MCF 10A (cell line): ENCODE measurements around the gene GNB3. TPM values are rescaled to one million over a fixed set of nuclear protein-coding genes. Genes with fewer than 3 reads are reported as not detected.

Experiments used
- BruUV-seq: library from RNA; stranded (reverse); fragments of 400-500 nt; replicated peaks from 2 replicates; lab custom pipeline; 2021; lab: Mats Ljungman, UMichigan
- CTCF ChIA-PET: fragments of 300-600 bp; sonication (Branson Sonifier 250); formaldehyde crosslinking; extraction: SDS; loops from one replicate; lab custom pipeline; 2021; ENCODE audit warnings: antibody characterized with exemption, inconsistent platforms; lab: Yijun Ruan, JAX
- POLR2A ChIA-PET: fragments of 300-600, 350-650 bp; sonication (Branson Sonifier 250); formaldehyde crosslinking; extraction: SDS; loops from one replicate; lab custom pipeline; 2020; ENCODE audit warnings: antibody characterized with exemption, inconsistent platforms; lab: Yijun Ruan, JAX
- DNase-seq: peaks from one replicate; pipeline ENCODE4 v3.0.0-alpha.2; 2018; ENCODE audit not compliant: unreplicated experiment
- H3K27ac Mint-ChIP-seq: one replicate; pipeline ENCODE4 v1.8.0; 2022; ENCODE audit warnings: mild to moderate bottlenecking, low read depth, mixed read lengths; ENCODE audit not compliant: unreplicated experiment
- H3K27me3 Mint-ChIP-seq: one replicate; pipeline ENCODE4 v1.8.0; 2022; ENCODE audit warnings: mixed read lengths; ENCODE audit not compliant: insufficient read depth, unreplicated experiment
- H3K36me3 Mint-ChIP-seq: one replicate; pipeline ENCODE4 v1.8.0; 2022; ENCODE audit warnings: mild to moderate bottlenecking, moderate library complexity, mixed read lengths; ENCODE audit not compliant: insufficient read depth, unreplicated experiment
- H3K4me1 Mint-ChIP-seq: one replicate; pipeline ENCODE4 v1.8.0; 2022; ENCODE audit warnings: mixed read lengths; ENCODE audit not compliant: insufficient read depth, unreplicated experiment
- H3K4me3 Mint-ChIP-seq: one replicate; pipeline ENCODE4 v1.8.0; 2022; ENCODE audit warnings: mild to moderate bottlenecking, moderate library complexity, mixed read lengths; ENCODE audit not compliant: unreplicated experiment
- H3K9me3 Mint-ChIP-seq: one replicate; pipeline ENCODE4 v1.8.0; 2022; ENCODE audit warnings: mixed read lengths; ENCODE audit not compliant: unreplicated experiment
- CTCF ChIP-seq: fragments of 200-600 bp; IDR thresholded peaks from one replicate; pipeline ENCODE4 v1.8.0; 2022; ENCODE audit warnings: antibody characterized with exemption, mild to moderate bottlenecking; ENCODE audit not compliant: unreplicated experiment
- intact Hi-C: fragments of 100-400 bp; cut with micrococcal nuclease; formaldehyde crosslinking; loops from 2 replicates; pipeline ENCODE4 v1.14.1; 2022
- total RNA-seq: library from RNA; stranded (reverse); gene quantifications from 2 replicates; pipeline ENCODE4 v1.2.3, GENCODE V29; 2022

Gene GNB3
- total RNA-seq, 1 experiment from 2014 or later: not detected

DNA sequence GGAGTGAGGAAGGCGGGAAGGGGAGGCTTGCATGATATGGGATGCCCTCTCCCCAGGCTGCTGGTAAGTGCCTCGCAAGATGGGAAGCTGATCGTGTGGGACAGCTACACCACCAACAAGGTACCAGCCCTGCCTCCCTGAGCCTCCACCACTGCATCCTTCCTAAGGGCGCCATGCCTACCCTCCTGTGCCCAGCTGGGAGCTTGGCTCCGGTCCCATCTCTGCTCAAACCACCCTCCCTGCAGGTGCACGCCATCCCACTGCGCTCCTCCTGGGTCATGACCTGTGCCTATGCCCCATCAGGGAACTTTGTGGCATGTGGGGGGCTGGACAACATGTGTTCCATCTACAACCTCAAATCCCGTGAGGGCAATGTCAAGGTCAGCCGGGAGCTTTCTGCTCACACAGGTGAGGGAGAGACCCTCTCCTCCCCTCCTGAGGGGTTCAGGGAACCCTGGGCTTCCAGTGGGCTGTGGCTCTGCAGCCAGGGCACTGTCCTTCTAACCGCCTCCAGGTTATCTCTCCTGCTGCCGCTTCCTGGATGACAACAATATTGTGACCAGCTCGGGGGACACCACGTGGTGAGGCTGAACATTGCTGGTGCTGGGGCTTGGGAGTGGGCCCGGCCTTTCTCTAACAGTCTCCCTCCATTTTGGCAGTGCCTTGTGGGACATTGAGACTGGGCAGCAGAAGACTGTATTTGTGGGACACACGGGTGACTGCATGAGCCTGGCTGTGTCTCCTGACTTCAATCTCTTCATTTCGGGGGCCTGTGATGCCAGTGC, 2.6 kb downstream of the GNB3 start:
- Mint-ChIP-seq H3K27me3 (no peaks in the 10 kb centered on the region), H3K36me3 (no peaks in the 10 kb centered on the region), H3K9me3 (no peaks in the 10 kb centered on the region), H3K27ac (no peak overlapping the region), H3K4me3 (no peak overlapping the region), H3K4me1 (no peaks in the 10 kb centered on the region)
- POLR2A ChIA-PET: no interaction called here
- intact Hi-C loops: no loop called here
- CTCF ChIA-PET: interaction anchor here (0.6 to 1.8 kb wide), 6 partner anchors 8 to 88 kb away, joined by 3 to 5 read pairs (median 4); no protein-coding TSS in a partner anchor
- DNase-seq: no peak
- no peak for TF ChIP-seq CTCF
- BruUV-seq: no TSS peak

GRCh38 chr12:6845395-6845794, 4.7 kb downstream of the GNB3 start:
- H3K27me3 Mint-ChIP-seq: no peaks in the 10 kb centered on the region
- H3K27ac Mint-ChIP-seq: no peak overlapping the region
- no peaks in the 10 kb centered on the region for H3K9me3 Mint-ChIP-seq
- DNase-seq: no peak
- H3K4me1 Mint-ChIP-seq: peaks cover 13% of the 10 kb centered on the region
- no peak overlapping the region for H3K4me3 Mint-ChIP-seq
- no peak for TF ChIP-seq CTCF
- intact Hi-C loops: no loop called here
- ChIA-PET POLR2A (no interaction called here), CTCF (interaction anchor here (0.6 kb wide), 1 partner anchor 86 kb away, joined by 3 read pairs; no protein-coding TSS in a partner anchor)
- peaks cover 7% of the 10 kb centered on the region for H3K36me3 Mint-ChIP-seq
- BruUV-seq: no TSS peak

- DNase-seq: no peak
- TF ChIP-seq CTCF: no peak
- no peak overlapping the region for H3K4me3 Mint-ChIP-seq
- BruUV-seq: no TSS peak
- intact Hi-C loops: no loop called here
- H3K4me1 Mint-ChIP-seq: peaks cover 18% of the 10 kb centered on the region
- H3K27ac Mint-ChIP-seq: no peak overlapping the region
- peaks cover 11% of the 10 kb centered on the region for H3K36me3 Mint-ChIP-seq
- POLR2A ChIA-PET: no interaction called here
- H3K27me3 Mint-ChIP-seq: no peaks in the 10 kb centered on the region
- CTCF ChIA-PET: interaction anchor here (2.5 to 4.3 kb wide), 3 partner anchors 11 to 93 kb away, joined by 11 to 40 read pairs (median 13); partner anchors contain the start of gene MLF2
- no peaks in the 10 kb centered on the region for H3K9me3 Mint-ChIP-seq
Measured at GRCh38 chr12:6846316-6846869, 5.7 kb downstream of the GNB3 start.

DNA sequence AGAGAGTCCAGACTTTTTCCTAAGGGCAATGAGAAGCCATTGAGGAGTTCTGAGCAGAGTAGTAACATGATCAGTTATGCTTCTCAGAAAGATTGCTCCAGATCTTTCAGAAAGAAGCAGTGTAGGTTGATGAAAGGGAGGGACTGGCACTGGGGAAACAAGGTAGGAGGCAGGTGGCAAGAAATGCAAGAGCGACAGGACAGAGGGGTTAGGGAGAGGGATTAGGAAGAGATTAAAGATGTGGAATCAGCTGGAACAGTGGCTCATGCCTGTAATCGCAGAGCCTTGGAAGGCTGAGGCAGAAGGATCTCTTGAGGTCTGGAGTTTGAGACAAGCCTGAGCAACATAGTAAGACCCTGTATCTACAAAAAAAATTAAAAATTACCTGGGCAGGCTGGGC, 7.0 kb downstream of the GNB3 start:
- intact Hi-C loops: no loop called here
- TF ChIP-seq CTCF: no peak
- Mint-ChIP-seq H3K36me3 (peaks cover 13% of the 10 kb centered on the region), H3K27ac (no peak overlapping the region), H3K4me3 (no peak overlapping the region), H3K27me3 (no peaks in the 10 kb centered on the region), H3K4me1 (peaks cover 18% of the 10 kb centered on the region), H3K9me3 (no peaks in the 10 kb centered on the region)
- BruUV-seq: no TSS peak
- ChIA-PET POLR2A (interaction anchor here (7.9 kb wide), 1 partner anchor 19 kb away, joined by 130 read pairs; the partner anchor contains the start of gene TPI1), CTCF (interaction anchor here (0.6 to 4.3 kb wide), 8 partner anchors 8 to 142 kb away, joined by 3 to 40 read pairs (median 6); partner anchors contain the start of gene MLF2)
- no peak for DNase-seq
